GM19023 (cell line): ENCODE data around the gene NEURL1.

Experiments
- ATAC-seq: cut with Tn5 transposase; IDR thresholded peaks from one replicate; pipeline ENCODE4 v1.9.1; 2021; ENCODE audit warnings: mild to moderate bottlenecking, moderate library complexity; ENCODE audit not compliant: unreplicated experiment

The NEURL1 gene

DNA sequence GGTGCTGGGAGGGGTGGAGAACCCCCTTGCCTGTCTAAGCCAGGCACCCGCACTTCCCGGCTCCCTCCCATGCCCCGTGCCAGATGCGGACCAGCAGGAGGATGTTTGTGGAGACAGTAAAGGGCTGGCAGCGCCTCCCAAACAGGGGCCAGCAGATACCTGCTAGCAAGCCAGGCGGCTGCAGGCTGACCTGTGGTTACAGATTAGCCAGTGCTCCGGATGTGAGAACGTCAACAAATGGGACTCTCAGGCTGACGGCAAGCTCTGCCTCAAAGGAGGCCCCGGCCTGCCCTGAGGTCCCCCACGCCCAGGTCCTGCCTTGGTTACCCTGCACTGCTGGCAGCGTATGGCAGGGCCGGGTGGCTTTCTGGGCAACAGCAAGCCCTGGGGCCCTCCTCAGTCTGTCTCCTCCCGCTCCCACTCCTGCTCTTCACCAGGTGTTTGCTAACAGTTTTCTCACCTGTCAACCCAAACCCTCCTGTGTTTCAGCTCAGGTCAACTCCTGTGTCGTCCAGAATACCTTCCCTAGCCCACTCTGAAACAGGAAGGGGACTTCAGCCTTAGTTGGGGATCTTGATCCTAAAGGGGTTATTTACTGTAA, 85.4 kb downstream of the NEURL1 start:
- no peak for ATAC-seq

DNA sequence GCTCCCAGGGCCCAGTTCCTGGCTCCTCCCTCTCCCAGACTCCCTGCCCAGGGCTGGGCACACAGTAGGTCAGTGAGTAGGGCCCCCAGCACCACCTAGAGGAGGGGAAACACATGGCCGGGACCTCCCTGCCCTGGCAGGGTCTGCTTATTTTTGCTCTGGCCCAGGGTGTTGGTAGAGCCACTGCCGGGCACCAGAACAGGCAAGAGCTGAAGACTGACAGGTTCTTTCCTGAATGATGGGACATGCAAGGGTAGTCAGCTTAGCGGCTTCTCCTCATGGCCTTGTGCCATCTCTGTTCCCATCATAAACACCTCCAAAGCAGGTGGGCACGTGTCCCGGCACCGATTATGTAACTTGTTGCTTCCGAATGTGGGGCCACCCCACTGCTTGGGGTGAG, 86.5 kb downstream of the NEURL1 start:
- no peak for ATAC-seq

- ATAC-seq, result no peak
Measured at GRCh38 chr10:103580430-103580829, 86.9 kb downstream of the NEURL1 start.

DNA sequence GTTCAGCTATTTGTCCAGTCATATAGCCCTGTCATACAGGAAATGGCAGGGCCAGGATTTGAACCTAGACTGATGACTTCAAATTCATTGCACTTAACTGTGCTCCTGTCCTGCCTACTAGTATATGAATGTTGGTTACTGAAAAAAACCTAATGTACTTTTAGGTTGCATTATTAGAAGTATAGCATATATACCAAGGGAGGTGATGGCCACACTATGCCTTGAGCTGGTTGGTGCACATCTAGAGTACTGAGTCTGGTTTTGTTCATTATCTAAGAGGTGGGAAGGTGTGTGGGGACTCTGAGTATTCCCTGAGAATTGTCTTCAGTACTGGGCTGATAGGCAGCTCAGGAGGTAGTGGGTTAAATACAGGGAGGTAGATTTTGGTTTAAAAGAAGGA, 88.0 kb downstream of the NEURL1 start:
- no peak for ATAC-seq

DNA sequence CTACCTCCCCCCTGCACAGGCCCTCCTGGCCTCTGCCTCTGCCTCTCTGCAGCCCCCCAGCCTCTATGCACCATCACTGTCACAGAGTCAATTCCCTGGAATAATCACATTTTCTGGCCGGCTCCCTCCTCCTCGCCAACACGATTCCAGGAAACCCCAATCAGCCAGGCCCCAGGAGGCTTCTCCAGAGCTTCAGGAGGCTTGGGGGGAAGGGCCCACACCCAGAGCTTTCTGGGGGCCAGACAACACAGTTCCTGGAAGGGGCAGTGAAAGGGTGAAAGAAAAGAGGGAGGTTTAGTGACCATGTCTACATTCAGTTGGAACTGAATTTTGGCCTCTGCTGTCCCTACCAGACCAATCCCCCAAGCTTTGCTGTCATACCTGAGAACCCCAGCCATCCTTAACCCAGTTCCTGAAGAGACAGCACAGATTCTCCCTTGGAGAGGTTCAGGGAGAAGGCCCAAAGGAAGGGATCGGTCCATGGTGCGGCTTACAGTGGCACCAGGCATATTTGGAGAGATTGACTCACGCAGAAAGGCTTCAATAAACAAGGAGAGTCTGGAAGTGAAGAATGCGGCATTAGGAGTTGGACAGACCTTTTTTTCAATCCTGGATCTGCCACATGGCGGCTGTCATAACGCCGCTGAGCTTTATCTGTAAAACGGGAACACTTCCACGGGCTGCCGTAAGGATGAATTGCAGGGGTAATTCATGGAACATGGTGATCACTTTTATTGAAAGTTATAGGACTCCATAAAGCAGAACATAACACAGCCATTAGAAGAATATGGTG, 89.0 kb downstream of the NEURL1 start:
- no peak for ATAC-seq

GRCh38 chr10:103583871-103584215, 90.3 kb downstream of the NEURL1 start:
- no peak for ATAC-seq

DNA sequence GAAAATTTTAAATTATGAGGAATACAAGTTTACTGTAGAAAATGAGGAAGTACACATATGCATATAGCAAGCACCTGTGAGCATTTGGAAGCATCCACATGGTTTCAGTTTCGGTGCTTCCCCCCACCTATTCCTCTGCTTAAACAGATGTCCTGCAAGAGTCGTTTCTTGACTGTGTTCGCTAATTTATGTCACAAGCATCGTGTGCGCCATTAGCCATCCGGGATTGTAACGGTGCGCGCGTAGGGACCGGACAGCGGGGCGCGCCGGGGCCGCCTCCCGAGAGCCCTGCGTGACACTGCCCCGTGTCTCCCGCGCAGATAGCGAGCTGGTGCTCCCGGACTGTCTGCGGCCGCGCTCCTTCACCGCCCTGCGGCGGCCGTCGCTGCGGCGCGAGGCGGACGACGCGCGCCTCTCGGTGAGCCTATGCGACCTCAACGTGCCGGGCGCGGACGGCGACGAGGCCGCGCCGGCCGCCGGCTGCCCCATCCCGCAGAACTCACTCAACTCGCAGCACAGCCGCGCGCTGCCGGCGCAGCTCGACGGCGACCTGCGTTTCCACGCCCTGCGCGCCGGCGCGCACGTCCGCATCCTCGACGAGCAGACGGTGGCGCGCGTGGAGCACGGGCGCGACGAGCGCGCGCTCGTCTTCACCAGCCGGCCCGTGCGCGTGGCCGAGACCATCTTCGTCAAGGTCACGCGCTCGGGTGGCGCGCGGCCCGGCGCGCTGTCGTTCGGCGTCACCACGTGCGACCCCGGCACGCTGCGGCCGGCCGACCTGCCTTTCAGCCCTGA, 90.9 kb downstream of the NEURL1 start:
- ATAC-seq, result no peak

DNA sequence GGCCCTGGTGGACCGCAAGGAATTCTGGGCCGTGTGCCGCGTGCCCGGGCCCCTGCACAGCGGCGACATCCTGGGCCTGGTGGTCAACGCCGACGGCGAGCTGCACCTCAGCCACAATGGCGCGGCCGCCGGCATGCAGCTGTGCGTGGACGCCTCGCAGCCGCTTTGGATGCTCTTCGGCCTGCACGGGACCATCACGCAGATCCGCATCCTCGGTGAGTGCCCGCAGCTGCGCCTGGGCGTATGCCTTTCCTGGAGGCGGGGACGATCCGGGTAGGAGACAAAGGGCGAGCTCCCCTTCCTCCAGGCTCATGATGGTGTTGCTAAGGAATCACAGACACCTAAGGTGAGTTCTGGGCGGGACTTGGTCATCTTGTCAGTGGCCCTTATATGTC, 91.5 kb downstream of the NEURL1 start:
- no peak for ATAC-seq

GRCh38 chr10:103587073-103587472, 93.6 kb downstream of the NEURL1 start:
- no peak for ATAC-seq

DNA sequence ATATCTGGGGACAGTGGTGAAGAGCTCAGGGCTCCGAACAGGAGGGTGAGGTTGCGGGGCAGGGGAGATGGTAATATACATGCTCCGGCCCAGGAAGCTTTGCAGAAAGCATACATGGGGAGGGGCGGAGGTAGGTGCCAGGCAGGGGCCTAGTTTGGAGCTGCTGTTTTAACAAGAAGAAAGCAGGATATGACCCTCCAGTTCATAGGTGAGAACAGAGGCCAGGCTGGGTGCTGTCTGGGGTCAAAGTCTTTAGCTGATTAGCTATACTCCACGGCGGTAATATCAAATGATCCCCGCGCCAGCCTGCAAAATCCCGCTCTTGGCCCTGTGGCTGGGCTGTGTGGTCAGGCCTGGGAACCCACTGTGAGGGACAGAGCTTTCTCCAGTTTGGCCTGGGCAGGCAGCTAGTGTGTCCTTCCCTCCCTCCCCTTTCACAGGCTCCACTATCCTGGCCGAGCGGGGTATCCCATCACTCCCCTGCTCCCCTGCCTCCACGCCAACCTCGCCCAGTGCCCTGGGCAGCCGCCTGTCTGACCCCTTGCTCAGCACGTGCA, 95.6 kb downstream of the NEURL1 start:
- ATAC-seq, result no peak

DNA sequence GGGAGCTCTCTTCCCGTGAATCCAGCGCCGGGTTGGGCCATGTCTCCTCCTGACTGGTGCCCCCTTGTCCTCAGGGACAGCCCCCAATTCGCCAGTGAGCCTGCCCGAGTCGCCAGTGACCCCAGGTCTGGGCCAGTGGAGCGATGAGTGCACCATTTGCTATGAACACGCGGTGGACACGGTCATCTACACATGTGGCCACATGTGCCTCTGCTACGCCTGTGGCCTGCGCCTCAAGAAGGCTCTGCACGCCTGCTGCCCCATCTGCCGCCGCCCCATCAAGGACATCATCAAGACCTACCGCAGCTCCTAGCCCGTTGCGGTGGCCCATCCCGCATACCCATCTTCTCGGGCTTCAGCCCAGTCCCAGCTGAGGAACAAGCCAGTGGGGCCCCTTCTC, 96.6 kb downstream of the NEURL1 start:
- ATAC-seq, result no peak

GRCh38 chr10:103590744-103591291, 97.3 kb downstream of the NEURL1 start:
- no peak for ATAC-seq

DNA sequence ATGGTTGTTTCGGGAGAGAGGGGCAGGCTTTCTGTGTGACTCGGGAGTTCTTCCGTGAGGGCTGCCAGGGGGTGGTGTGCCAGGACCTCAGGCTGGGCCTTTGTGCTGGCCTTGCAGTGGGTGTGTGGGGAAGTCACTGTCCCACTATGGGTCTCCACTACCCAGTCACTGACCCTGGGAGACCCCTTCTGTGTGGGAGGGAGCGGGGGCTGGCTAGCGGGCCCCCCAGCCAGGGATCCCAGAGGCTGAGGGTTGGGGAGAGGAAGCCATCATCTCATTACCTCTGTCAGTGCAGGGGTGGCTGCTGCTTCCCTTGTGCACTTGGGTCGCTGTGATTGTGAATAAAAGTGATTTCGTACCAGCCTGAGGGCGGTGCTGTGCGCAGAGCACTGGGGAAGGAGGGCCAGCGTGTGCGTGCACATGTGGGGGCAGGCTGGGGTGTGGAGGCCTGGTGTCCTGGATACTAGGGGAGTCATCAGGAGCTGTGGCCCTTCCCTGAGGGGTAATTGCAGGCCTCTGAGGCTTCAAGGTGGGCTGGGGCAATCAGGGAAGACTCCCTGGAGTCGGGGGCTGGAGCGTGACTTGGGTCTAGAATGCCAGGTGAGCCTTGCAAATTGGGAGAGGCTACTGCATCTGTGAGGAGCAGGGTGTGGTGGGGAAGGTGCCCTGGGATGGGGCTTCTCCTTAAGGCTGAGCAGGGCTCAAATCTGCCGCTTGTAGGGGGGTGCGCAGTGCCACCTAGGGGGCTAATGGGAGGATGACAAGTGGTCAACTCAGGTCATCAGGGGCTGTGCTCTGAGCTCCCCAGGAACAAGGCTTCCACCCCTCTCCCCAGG, 98.9 kb downstream of the NEURL1 start:
- ATAC-seq, result peak; percentile 80

DNA sequence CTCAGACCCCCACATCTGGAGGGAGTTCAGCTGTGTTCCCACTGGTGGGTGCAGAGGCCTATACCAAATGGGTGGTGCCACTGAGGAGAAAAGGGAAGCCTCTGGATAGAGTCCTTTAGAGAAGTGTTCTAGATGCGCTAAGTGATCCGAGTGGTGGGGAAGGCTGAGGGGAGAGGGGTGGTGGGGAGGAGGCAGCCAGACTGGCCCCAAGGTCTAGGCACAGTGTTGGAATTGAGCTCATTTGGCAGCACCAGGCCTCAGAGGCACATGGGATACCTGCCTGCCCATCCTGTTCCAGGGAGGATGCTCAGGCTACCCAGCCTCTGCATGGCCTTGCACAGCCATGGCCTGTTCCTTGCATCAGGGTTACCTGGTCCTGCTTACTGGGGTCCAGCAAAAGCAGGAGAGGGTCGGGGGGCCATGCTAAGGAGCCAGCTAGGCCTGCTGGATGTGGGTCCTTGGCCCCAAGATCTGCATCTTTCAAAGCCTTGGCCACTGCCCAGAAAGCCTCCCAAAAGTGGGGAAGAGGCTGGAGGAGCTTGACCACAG, 99.6 kb downstream of the NEURL1 start:
- ATAC-seq, result no peak

- ATAC-seq, result no peak
Measured at GRCh38 chr10:103595933-103596726, 102.6 kb downstream of the NEURL1 start.

DNA sequence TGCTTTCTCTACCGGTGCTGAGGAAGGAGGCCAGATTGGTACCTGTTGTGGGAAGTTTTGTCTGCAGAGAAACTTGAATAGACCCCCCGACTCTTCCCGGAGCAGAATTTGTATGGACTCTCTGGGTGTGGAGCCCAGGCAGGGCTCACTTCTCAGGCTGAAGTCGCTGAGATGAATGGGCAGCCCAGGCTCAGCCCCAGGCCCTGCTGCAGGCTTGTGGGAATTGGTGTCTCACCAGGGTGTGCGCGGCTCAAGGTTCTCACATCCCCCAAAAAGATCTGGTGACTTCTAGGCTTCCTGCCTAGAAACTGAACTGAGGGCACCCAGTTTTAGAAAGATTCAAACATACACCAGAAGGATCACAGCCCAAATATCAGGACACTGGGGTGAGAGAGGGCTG, 103.5 kb downstream of the NEURL1 start:
- ATAC-seq, result no peak

GRCh38 chr10:103598654-103599115, 105.2 kb downstream of the NEURL1 start:
- no peak for ATAC-seq

GRCh38 chr10:103599211-103599610, 105.7 kb downstream of the NEURL1 start:
- no peak for ATAC-seq

DNA sequence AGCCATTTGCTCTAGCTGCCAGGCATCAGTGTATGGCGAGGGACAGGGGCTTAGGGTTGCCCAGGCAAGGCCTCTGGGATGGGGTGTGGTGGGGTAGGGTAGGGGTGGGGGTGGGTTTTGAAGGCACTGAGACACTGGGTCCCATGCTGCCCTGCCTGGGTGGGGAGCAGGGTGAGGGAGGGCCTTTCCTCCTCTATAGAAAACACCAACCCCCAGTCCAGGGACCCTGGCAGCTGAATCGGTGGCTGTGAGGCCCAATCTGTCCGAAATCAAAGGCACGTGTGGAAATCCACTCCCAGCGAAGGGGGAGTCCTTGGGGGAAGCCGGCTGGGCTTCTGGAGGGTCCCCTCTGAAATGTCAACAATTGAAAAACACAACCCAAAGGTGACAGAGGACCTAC, 106.4 kb downstream of the NEURL1 start:
- ATAC-seq, result no peak
